HTR-8/SVneo (cell line): Measurements from ENCODE around the gene SPRYD3.

Experiments
- DNase-seq: peaks from one replicate; pipeline ENCODE4 v3.0.0; 2011; ENCODE audit warnings: low spot score, mixed read lengths; ENCODE audit not compliant: insufficient read length
- FAIRE-seq: peaks from 2 replicates; lab custom pipeline; 2011; peaks lifted over from hg19 to GRCh38; lab: Jason Lieb, UNC

The SPRYD3 gene

DNA sequence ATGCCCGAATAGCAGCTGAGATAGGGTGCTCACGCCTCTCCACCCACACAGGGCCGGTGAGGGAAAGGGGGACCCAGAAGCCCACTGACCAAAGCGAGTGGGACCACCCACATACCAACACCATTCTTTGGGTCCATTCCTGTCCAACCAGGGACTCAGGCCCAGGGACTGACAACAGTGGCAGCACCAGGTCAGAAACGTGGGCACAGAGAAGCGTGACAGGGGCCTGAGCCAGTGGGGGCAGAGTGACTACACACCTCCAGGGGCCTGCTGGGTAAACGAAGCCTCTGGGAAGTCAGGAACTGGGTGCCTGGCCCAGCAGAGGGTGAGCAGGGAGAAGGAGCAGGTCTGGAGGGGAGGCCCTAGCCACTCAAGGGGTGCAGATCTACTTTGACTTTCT lies 13.7 kb downstream of the SPRYD3 start:
- FAIRE-seq = no peak

GRCh38 chr12:53064613-53065436 lies 14.4 kb downstream of the SPRYD3 start:
- FAIRE-seq = no peak

More for the DNA sequence above, 13.7 kb downstream of the SPRYD3 start:
- DNase-seq = no peak

GRCh38 chr12:53063708-53064612 lies 15.2 kb downstream of the SPRYD3 start:
- no peak for FAIRE-seq
- no peak for DNase-seq

More at GRCh38 chr12:53064613-53065436, 14.4 kb downstream of the SPRYD3 start:
- DNase-seq = no peak

GRCh38 chr12:53062977-53063707 lies 16.0 kb downstream of the SPRYD3 start:
- DNase-seq (no peak), FAIRE-seq (no peak)

GRCh38 chr12:53062011-53062961 lies 16.9 kb downstream of the SPRYD3 start:
- no peak for FAIRE-seq
- DNase-seq = no peak

DNA sequence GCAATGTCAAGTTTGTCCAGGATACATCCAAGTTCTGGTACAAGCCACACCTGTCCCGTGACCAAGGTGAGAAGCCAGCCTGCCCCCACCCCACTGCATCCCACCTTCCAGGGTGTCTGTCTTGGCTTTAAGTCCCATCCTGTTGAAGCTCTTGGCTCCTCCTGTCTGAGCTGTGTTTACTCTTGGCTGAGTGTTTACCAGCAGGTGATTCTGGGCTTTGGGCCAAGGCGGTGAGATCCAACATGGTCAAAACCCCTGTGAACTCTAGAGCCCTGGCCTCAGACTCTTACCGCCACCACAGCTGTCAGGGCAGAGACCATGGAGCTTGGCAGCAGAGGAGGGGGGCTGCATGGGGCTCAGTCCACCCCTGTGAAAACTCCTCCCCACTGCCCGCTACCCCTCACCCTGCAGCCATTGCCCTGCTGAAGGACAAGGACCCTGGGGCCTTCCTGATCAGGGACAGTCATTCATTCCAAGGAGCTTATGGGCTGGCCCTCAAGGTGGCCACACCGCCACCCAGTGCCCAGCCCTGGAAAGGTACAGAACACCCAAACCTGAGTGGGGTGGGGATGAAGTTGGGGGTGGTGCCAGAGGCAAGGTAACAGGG lies 17.7 kb downstream of the SPRYD3 start:
- no peak for FAIRE-seq
- no peak for DNase-seq

- no peak for DNase-seq
- FAIRE-seq = no peak
Observed at GRCh38 chr12:53060721-53061276, 18.4 kb downstream of the SPRYD3 start.

DNA sequence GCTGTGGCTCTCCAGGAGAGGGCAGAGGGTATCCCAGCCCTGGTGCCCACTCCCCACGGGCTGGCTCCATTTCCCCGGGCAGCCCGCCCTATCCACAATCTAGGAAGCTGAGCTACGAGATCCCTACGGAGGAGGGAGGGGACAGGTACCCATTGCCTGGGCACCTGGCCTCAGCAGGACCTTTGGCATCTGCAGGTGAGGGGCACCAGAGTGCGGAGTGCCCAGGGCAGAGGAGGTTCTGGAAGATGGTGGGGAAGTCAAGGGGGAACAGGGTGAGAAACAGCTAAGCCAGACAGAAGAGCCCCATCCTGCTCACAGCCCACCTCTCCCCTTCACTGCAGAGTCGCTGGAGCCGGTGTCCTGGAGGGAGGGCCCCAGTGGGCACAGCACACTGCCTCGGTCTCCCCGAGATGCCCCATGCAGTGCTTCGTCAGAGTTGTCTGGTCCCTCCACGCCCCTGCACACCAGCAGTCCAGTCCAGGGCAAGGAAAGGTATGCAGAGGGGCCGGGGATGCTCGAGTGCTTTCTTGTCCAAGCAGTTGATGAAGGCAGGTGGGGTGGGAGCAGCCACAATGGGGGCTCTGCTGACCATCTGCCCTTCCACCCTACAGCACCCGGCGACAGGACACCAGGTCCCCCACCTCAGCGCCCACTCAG lies 19.0 kb downstream of the SPRYD3 start:
- FAIRE-seq (no peak), DNase-seq (no peak)

- FAIRE-seq = no peak
Observed at GRCh38 chr12:53059434-53060063, 19.6 kb downstream of the SPRYD3 start.

DNA sequence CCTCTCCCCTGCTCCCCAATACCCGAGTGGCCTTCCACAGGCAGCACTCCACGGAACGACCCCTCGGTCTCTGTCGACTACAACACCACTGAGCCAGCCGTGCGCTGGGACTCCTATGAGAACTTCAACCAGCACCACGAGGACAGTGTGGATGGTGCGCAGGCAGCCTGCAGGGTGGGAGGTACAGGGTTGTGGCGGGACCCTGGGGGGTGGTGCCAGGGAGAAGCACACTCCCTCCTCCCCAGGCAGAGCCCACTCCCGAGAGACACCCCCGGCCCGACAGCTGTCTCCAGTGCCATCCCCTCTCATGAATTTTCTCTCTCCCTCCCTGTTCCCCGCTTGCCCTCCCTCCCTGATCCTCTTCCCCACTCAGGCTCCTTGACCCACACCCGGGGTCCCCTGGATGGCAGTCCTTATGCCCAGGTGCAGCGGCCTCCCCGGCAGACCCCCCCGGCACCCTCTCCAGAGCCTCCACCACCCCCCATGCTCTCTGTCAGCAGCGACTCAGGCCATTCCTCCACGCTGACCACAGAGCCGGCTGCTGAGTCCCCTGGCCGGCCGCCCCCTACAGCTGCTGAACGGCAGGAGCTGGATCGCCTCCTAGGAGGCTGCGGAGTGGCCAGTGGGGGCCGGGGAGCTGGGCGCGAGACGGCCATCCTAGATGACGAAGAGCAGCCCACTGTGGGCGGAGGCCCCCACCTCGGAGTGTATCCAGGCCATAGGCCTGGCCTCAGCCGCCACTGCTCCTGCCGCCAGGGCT lies 20.3 kb downstream of the SPRYD3 start:
- no peak for DNase-seq
- FAIRE-seq = no peak

More at GRCh38 chr12:53059434-53060063, 19.6 kb downstream of the SPRYD3 start:
- DNase-seq = no peak

DNA sequence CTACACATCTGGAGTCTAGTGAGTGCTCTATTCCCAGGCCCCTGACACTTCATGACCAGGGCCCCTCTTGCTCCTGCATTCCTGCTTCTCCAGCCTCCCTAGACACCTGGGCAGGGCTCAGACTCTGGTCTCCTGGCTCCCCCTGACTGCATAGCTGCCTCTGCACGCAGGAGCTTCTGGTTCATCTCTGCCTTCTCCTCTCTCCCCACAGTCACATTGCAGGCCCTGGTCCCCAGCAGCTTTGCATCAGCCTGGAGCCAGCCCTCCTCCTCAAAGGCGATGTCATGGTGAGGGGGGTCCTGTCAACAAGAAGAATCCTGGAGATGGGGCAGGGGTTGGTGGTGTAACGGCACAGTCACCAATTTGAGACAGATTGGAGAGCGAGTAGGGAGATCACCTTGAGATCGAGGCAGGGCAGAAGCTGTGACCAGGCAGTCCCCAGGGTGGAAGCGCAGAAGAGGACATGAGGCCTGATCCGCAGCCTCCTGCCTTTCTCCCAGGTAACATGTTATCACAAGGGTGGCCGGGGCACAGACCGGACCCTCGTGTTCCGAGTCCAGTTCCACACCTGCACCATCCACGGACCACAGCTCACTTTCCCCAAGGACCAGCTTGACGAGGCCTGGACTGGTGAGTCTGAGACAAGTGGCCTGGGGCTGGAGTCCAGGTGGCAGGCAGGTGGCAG lies 21.2 kb downstream of the SPRYD3 start:
- DNase-seq (no peak), FAIRE-seq (no peak)

DNA sequence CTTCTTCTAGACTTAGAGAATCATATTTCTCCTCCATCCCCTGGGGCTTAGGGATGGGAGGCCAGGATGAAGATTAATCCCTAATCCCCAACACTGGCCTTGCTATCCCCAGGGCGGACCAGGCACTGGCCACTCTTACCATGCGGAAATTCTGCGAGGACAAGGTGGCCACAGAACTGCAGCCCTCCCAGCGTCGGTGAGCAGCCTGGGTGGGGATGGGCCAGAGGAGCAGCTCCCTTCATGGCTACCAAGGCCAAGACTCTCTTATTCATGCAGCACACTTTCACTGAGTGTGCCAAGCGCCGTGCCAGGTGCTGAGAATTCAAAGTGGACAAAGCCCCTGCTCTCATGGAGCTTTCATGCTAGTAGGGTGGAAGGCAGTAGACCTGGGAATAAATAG lies 22.3 kb downstream of the SPRYD3 start:
- FAIRE-seq (no peak), DNase-seq (no peak)

- DNase-seq (no peak), FAIRE-seq (no peak)
Observed at GRCh38 chr12:53056296-53056695, 22.9 kb downstream of the SPRYD3 start.

- DNase-seq (no peak), FAIRE-seq (no peak)
Observed at GRCh38 chr12:53055471-53056266, 23.5 kb downstream of the SPRYD3 start.

GRCh38 chr12:53054112-53054878 lies 24.9 kb downstream of the SPRYD3 start:
- peak; percentile 83 for FAIRE-seq
- peak; percentile 83 for DNase-seq
